Pancreas (tissue), 10 donors: ENCODE data around the gene TSPY3. TPM values are rescaled to one million over a fixed set of nuclear protein-coding genes. Genes with fewer than 3 reads are reported as not detected.
"Not testable (repeated sequence)": the region's sequence is repeated elsewhere in the genome, so short reads cannot be mapped to it uniquely, and the experiment has no call there.

Experiments used
- ATAC-seq, 4 donors: fragments of 200-7000 bp; cut with Tn5 transposase; one replicate each; pipeline versions ENCODE4 v1.8.0 to v1.9.1; 2020; ENCODE audit warnings: mild to moderate bottlenecking in 4 of 4, moderate library complexity in 4 of 4
- DNase-seq, 6 donors: peaks; one replicate each; pipeline ENCODE4 v3.0.0-alpha.2; 2020
- FAIRE-seq: peaks from 2 replicates; lab custom pipeline; 2012; peaks lifted over from hg19 to GRCh38; lab: Jason Lieb, UNC
- H3K27ac ChIP-seq, 4 donors: fragments of 200-600 bp; sonication (generic); 1 replicate in 3 of 4; 2 replicates in 1 of 4; pipeline versions ENCODE4 v1.5.0 to v1.8.0; 2020
- H3K27me3 ChIP-seq, 4 donors: fragments of 200-600 bp; one replicate each; pipeline ENCODE4 v1.8.0; 2021
- H3K36me3 ChIP-seq, 3 donors: fragments of 200-600 bp; sonication (generic) in 1 of 3; one replicate each; pipeline versions ENCODE4 v1.5.0 to v1.8.0; 2020 to 2021
- H3K4me1 ChIP-seq, 3 donors: fragments of 200-600 bp; one replicate each; pipeline ENCODE4 v1.8.0; 2021
- H3K4me3 ChIP-seq, 4 donors: fragments of 200-600 bp; sonication (generic) in 2 of 4; one replicate each; pipeline versions ENCODE4 v1.5.0 to v1.8.0; 2020 to 2021
- H3K9me3 ChIP-seq, 4 donors: fragments of 200-600 bp; one replicate each; pipeline ENCODE4 v1.8.0; 2021
- WGBS, 2 donors: extraction: QIAGEN DNeasy Blood & Tissue Kit; methylation state at CpG; one replicate each; pipeline ENCODE4 v1.1.7; 2013; 5-methylcytosine and 5-hydroxymethylcytosine counted together
- intact Hi-C, 3 donors: fragments of 100-400 bp; cut with DNase I; formaldehyde crosslinking; loops; one replicate each; pipeline versions ENCODE4 v1.11.1 to v1.14.2; 2022
- polyA plus RNA-seq, 2 donors: library from polyadenylated mRNA; stranded (reverse); fragments of 200-250 nt; gene quantifications; one replicate each; pipeline ENCODE4 v1.2.3, GENCODE V29; 2013
- total RNA-seq, 6 donors: library from RNA; stranded (reverse); fragmentation: NEBNext Ultra II Directional in 4 of 6; extraction: Animal tissue kit (Norgen Biotek cat#: 25700) in 4 of 6; gene quantifications; one replicate each; pipeline versions ENCODE4 v1.2.1 to v1.2.4, GENCODE V29; 2021 to 2023
- donor health status: healthy with polysubstance abuse.
- donor health status: DM: no; HTN: no; CAD: no; lungs with moderate emphysema.
- donor health status: DM: no; HTN: no; CAD: no.
- donor health status: control.
- donor health status: control.
- donor health status: Bipolar disorder and iron deficiency.
- donor health status: DM: yes; HTN: yes; CAD: no.
- donor health status: DM: no; HTN: no; CAD: no.
- donor health status: DM: no; HTN: no; CAD: no.
- donor health status: DM: yes; HTN: yes; CAD: no.

The TSPY3 gene, protein sequence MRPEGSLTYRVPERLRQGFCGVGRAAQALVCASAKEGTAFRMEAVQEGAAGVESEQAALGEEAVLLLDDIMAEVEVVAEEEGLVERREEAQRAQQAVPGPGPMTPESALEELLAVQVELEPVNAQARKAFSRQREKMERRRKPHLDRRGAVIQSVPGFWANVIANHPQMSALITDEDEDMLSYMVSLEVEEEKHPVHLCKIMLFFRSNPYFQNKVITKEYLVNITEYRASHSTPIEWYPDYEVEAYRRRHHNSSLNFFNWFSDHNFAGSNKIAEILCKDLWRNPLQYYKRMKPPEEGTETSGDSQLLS
- not detected for total RNA-seq
- not detected for polyA plus RNA-seq

DNA sequence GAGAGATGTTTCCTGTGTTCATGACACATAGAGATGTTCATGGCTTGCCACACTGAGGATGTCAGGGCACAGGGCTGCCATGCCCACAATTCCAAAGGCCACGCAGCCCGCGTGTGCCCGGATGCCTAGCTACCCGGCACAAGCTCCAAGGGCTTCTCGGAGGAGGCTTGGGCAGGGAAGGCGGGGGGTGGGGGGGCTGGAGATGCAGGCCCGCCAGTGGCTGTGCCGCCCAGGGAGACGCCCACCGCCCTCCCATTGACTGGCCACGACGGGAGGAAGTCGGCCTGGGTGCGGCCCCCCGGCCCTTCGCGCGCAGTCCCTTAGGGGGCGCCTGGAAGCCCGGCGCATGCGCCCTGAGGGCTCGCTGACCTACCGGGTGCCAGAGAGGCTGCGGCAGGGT lies at the start of gene TSPY3:
Gene TSPY3, plus strand, starts transcription at position 301 of the 400 bp plus-strand sequence. Its CDS starts 46 bp downstream, at position 347.
- ATAC-seq, FAIRE-seq, H3K27ac ChIP-seq, H3K27me3 ChIP-seq, H3K36me3 ChIP-seq, H3K4me1 ChIP-seq, H3K4me3 ChIP-seq, H3K9me3 ChIP-seq, DNase-seq, intact Hi-C loops: not testable (repeated sequence)
- WGBS, 2 donors: no CpG with 5 or more reads among the region's 26 CpGs

DNA sequence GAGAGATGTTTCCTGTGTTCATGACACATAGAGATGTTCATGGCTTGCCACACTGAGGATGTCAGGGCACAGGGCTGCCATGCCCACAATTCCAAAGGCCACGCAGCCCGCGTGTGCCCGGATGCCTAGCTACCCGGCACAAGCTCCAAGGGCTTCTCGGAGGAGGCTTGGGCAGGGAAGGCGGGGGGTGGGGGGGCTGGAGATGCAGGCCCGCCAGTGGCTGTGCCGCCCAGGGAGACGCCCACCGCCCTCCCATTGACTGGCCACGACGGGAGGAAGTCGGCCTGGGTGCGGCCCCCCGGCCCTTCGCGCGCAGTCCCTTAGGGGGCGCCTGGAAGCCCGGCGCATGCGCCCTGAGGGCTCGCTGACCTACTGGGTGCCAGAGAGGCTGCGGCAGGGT lies 40.7 kb upstream of the TSPY3 start, which contains the start of gene TSPY8:
Gene TSPY8, plus strand, starts transcription at position 301 of the 400 bp plus-strand sequence. Its CDS starts 46 bp downstream, at position 347.
- FAIRE-seq, intact Hi-C loops, H3K27me3 ChIP-seq: not testable (repeated sequence)

GRCh38 chrY:9396527-9396926 lies 1.7 kb upstream of the TSPY3 start:
- not testable (repeated sequence) for H3K27ac ChIP-seq

More for the DNA sequence above, 40.7 kb upstream of the TSPY3 start, which contains the start of gene TSPY8:
- not testable (repeated sequence) for DNase-seq, H3K9me3 ChIP-seq, H3K27ac ChIP-seq, H3K4me3 ChIP-seq, H3K4me1 ChIP-seq, ATAC-seq, H3K36me3 ChIP-seq
- WGBS, 2 donors: 75% methylated on average over 9 of the region's 25 CpGs; no CpG with 5 or more reads in 1 of the 2 donors

More at GRCh38 chrY:9396527-9396926, 1.7 kb upstream of the TSPY3 start:
- H3K4me3 ChIP-seq, H3K9me3 ChIP-seq, DNase-seq, H3K27me3 ChIP-seq, FAIRE-seq, ATAC-seq, H3K36me3 ChIP-seq, H3K4me1 ChIP-seq, intact Hi-C loops: not testable (repeated sequence)
- 76% methylated on average over 13 of the region's 26 CpGs; no CpG with 5 or more reads in 1 of the 2 donors for WGBS, 2 donors

Other genes starting within 250 kb of the TSPY3 start
- not detected for gene TSPY4, start 61.0 kb upstream of the TSPY3 start, total RNA-seq
- not detected for gene TSPY4, start 61.0 kb upstream of the TSPY3 start, polyA plus RNA-seq
- gene TSPY8, start 40.6 kb upstream of the TSPY3 start, total RNA-seq: not detected
- not detected for gene TSPY8, start 40.6 kb upstream of the TSPY3 start, polyA plus RNA-seq
- not detected for gene TSPY1, start 68.5 kb downstream of the TSPY3 start, total RNA-seq
- gene TSPY1, start 68.5 kb downstream of the TSPY3 start, polyA plus RNA-seq: not detected
- gene TSPY9, start 88.8 kb downstream of the TSPY3 start, total RNA-seq: not detected
- not detected for gene TSPY9, start 88.8 kb downstream of the TSPY3 start, polyA plus RNA-seq
- gene TSPY10, start 129.5 kb downstream of the TSPY3 start, total RNA-seq: not detected
- gene TSPY10, start 129.5 kb downstream of the TSPY3 start, polyA plus RNA-seq: not detected